GM18870 (cell line): ENCODE results near the gene NEIL1.
"Not testable (repeated sequence)": the region's sequence is repeated elsewhere in the genome, so short reads cannot be mapped to it uniquely, and the experiment has no call there.

Source experiments
- ATAC-seq: cut with Tn5 transposase; IDR thresholded peaks from one replicate; pipeline ENCODE4 v1.9.1; 2021; ENCODE audit warnings: moderate library complexity; ENCODE audit not compliant: unreplicated experiment

NEIL1 gene, protein sequence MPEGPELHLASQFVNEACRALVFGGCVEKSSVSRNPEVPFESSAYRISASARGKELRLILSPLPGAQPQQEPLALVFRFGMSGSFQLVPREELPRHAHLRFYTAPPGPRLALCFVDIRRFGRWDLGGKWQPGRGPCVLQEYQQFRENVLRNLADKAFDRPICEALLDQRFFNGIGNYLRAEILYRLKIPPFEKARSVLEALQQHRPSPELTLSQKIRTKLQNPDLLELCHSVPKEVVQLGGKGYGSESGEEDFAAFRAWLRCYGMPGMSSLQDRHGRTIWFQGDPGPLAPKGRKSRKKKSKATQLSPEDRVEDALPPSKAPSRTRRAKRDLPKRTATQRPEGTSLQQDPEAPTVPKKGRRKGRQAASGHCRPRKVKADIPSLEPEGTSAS

DNA sequence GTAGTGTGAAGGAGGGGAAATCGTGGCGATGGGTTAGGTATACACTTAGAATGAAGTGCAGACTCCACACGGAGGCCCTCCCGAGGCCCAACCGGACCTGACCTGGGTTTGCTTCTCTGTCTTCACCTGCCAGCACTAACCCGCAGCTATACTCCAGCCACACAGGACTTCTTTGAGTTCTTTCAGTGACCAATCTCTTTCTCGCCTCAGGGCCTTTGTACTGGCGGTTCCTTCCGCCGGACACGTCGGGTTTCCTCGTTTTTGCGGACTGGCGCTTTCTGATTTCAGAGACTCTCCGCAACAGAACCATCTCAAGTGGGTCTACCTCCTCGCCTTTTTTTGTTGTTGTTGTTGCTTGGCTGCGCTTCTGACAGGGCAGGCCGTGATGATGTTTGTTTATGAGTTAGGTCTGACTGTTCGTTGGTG lies at the start of gene NEIL1:
Gene NEIL1, plus strand, starts transcription at position 244 of the 426 bp plus-strand sequence. CDS start 1,867 bp downstream, outside the sequence.
- ATAC-seq, result no peak

DNA sequence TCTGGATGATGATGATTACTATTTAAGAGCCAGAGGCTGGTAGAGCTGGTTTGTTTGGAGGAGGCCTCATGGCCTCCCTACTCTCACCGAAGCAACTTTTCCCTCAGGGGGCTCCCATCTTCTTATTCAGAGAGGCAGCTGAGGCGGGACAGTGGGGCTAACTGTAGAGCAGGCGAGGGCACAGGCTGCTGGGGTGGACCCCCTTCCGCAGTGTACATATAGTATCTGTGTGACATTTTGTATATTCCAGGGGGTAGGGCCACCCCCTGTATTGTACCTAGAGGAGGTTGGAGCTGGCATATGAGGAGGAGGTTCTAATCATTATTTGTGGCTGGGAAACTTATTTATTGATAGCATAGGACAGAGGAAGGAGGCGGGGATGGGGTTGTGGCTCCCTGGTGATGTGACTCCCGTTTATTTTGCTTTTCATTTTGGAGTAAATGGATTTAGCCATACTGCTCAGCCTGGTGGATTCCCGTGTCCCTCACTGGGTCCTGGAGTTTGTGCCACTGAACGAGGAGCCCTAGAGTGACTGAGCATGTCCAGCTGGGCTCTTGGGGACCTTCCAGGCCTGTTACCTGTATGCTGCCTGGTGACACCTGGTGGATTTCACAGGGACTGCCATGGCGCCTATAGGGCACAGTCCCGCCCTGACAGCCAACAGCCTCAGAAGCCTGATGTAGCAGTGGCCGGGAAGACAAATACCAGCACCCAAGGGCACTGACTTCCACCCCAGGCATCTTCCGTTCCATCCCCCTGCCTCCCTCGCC lies 48.1 kb upstream of the NEIL1 start:
- not testable (repeated sequence) for ATAC-seq

DNA sequence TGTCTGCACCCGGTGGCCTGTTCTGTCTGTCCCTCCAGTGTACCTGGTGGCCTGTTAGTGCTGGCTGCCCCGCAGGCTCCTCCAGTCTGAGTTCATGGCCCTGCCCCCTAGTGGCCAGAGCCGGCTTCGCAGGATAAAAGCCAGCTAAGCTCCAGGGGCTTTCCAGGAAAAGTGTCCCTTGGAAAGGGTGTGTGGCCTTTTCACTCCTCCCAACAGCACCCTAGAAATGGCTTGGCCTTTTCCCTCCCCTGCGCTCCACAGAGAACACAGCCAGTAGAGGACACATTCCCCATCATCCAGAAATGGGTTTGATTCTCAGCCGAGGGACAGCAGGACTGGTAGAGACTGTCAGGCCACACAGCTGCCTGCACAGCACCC lies 47.5 kb upstream of the NEIL1 start:
- ATAC-seq, result not testable (repeated sequence)

DNA sequence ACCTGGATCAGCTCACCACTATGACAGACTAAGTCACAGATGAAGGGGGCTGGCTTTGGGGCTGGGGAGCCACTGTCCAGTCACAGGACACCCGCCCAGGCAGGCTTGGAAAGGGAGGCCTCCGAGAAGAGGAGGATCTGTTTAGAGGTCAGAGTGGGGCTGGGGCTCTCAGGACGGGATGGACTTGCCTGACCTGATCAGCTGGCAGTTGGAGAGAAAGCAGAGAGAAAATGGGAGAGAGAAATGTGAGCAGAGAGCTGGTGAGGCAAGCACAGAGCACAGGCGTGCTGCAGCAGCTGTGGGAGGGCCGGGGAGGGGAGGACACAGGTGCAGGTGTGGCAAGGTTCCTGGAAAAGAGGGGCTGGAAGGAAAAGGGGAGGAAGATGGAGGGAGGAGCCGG lies 46.8 kb upstream of the NEIL1 start:
- not testable (repeated sequence) for ATAC-seq

DNA sequence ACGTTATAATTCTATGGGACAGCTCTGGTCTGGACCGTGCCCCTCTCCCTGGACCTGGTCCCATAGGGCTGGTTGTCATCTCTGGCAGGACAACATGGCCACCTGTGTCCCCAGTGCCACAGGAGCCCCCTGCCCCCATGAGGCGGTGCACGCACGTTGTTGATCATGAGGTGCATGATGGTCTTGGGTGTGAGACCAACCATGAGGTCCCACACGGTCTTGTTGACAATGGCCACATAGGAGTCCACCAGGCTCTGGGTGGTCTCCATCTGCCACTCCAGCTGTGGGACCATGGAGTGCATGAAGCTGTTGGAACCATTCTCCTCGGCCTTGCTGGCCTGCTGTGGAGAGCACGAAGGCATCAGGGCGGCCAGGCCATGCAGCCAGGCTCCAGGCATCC lies 44.5 kb upstream of the NEIL1 start:
- no peak for ATAC-seq

DNA sequence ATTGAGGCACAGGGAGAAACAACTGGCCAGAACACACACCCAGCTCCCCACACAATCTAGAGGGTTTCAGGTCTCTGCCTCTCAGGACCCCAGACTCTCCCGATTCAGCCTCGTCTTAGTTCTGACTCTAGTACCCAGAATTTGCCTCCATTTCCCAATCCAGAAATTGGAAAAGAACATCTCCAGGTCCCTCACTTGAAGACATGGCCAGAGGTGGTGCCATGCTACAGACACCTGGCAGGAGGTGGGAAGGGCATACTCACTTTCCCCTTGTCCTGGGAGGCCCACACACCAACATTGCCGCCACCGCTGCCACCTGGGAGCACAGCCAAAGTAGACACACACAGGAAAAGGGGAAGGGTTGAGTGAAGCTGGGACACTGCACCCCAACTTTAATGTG lies 44.1 kb upstream of the NEIL1 start:
- ATAC-seq, result not testable (repeated sequence)

DNA sequence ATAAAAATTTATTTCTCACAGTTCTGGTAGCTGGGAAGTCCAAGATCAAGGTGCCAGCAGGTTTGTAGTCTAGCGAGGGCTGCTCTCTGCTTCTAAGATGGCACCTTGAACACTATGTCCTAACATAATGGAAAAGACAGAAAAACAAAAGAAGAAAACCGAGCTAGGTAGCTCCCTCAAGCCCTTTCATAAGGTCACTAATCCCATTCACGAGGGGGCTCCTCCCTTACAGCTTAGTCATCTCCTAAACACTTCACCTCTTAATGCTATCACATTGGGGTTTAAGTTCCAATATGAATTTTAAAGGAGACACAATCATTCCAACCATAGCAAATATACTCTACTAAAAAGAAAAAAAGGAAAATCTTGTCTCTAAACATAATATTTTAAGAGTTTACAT lies 40.7 kb upstream of the NEIL1 start:
- no peak for ATAC-seq

DNA sequence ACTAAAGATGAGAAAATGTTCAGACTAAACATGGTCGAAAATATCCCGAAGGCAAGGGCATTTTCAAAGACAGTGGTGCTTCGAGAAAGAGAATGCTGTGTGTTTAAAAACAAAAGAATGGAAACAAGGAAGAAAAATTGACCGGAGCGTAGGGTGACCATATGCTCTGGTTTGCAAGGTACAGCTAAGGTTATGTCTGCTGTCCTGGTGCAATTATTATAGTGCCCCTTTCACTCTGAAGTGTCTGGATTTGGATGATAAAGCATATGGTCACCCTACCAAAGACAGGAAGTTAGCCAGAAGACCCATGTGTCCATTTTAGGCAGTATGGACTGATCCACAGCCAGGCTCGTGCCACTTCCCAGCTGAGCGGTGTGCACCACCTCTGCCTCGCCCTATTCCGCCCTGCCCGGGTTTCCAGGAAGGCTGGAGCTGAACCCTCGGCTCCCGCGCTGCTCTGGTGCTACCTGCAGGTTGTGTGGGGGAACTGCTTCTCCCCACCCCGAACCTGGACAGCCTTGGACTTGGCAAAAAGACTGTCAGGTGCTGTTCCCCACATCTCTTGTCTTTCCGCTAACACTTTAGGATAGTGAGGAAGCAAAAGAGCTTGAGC lies 39.0 kb upstream of the NEIL1 start:
- ATAC-seq, result no peak

DNA sequence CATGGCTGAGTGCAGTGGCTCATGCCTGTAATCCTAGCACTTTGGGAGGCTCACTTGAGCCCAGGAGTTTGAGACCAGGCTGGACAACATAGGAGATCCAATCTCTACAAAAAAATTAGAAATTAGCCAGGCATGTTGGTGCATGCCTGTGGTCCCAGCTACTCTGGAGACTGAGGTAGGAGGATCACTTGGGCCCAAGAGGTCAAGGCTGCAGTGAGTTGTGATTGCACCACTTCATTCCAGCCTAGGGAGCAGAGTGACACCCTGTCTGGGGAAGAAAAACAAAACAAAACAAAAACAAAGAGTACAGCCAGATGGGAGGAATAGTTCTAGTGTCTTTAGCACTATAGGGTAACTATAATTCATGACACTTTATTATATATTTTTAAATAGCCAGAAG lies 37.1 kb upstream of the NEIL1 start:
- no peak for ATAC-seq

DNA sequence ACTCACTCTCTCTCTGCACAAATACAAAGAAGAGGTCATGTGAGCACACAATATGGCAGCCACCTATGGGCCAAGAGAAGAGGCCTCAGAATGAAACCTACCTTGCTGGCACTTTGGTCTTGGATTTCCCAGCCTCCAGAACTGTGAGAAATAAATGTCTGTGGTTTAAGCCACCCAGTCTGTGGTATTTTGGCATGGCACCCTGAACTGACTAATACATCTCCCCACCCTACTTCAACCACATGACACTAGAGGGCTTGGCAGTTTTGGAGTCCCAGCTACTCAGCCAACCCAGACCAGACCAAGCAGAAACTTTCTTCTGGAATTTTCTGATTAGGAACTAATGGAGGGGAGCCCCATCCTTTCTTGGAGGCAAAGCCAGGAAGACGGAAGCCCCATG lies 34.3 kb upstream of the NEIL1 start:
- ATAC-seq, result not testable (repeated sequence)

DNA sequence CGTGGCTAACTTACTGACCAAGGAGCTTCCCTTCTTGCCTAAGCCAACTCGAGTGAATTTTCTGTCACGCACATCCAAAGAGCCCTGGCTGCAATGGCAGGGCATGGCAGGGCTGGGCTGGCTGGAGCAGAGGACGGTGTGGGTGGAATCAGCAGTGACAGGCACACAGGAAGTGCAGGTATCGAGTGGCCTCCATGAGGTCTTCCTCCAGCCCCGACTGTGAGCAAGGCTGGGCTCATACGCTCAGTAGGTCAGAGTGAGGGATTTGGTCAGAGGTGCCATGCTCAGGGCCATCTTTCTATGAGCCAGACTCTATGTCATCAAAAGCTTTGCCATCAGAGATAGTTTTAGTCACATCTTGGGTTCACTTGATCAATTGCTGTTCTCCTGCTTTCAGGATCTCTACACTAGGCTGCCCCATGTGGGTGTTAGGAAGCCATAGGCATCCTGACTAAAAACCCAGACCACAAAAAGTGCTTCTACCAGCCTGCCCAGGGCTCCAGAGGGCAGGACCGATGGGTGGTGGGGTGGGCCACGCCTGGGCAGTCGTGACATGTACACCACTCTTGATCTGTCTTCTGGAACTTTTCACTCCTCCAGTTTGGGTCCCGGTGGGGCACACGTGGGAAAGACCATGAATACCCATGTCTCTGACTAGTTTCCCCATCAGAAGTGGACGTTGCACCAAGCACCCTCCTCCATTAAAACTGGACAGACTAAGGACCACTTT lies 33.6 kb upstream of the NEIL1 start:
- ATAC-seq, result no peak

DNA sequence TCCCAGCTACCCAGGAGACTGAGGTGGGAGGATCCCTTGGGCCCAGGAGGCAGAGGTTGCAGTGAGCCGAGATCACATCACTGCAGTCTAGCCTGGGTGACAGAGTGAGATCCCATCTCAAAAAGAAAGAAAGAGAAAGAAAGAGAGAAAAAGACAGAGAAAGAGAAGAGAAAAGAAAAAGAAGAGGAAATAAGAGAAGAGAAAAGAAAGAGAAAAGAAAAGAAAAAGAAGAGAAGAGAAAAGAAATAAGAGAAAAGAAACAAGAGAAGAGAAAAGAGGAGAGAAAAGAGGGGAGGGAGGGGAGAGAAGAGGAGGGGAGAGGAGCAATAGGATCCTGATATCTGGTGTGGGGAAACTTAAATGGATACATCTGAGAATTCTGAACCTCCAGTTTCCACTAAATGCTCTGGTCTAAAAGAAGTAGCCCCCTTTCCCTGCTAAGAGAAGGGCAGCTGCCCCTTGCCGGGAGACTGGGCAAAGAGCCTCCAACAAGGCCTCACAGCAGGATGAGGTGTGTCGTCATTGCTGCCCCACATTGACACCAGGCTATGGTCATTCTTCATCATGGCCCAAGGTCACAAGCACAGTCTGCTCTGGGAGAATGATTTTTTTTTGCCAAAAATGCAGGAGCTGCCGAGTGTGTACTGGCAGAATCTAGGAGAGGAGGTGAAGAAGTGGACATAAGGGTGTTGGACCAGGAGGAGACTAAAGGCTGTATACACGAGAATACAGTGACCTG lies 32.1 kb upstream of the NEIL1 start:
- ATAC-seq, result no peak

DNA sequence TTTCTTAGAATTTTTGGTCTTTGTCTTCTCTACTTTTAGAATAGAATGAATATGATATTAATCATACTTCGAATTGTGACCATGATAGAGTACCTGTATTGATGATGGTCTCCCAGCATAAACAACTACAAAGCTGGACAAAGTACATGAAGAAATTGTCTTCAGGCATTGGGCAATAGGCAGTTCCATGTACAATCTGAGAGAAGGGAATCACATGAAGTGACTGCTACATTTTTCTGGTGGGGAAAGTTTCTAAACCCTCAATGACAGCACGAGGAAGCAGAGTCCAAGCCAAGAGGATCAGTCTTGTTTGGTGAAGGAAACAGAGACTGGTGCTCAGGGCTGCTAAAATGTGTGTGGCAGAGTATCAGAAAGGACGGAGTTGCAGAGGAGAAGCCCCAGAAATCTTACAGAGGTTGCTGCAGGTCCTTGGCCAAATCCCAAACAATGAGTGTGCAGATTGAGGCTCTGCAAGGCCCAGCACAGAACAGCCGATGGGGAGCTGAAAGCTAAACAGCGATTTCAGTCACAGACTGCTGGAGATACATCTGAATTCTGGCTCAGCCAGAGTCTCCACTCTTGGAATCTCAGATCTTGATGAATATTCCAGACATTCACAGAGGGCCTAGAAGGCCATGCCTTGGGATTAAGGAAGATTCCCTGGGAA lies 27.5 kb upstream of the NEIL1 start:
- ATAC-seq, result not testable (repeated sequence)

DNA sequence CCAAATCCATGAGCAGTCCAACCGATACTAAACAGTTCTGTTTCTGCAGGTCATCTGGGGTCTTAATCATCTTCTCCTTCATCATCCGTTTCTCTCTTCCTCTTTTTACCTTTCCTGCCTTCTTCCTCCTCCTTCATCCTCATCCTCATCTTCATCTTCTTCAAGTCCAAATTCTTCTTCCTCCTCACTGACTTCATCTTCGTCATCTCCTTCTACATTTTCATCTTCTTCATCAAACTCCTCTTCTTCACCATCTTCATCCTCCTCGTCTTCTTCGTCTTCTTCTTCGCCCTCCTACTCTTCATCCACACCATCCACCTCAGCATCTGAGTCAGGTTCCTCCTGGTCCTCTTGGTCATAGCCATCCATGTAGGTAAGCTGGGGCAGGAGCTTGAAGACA lies 25.1 kb upstream of the NEIL1 start:
- ATAC-seq, result no peak

DNA sequence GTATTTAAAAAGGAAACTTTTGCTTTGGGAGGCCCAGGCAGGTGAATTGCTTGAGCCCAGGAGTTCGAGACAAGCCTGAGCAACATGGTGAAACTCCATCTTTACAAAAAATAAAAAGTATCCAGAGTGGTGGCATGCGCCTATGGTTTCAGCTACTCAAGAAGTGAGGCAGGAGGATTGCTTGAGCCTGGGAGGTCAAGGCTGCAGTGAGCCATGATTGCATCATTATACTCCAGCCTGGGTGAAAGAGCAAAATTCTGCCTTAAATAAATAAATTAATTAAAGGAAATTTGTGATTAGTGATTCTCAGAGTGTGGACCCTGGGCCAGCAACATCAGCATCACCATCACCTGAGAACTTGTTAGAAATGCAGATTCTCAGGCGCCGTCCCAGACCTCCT lies 20.9 kb upstream of the NEIL1 start:
- ATAC-seq, result no peak

DNA sequence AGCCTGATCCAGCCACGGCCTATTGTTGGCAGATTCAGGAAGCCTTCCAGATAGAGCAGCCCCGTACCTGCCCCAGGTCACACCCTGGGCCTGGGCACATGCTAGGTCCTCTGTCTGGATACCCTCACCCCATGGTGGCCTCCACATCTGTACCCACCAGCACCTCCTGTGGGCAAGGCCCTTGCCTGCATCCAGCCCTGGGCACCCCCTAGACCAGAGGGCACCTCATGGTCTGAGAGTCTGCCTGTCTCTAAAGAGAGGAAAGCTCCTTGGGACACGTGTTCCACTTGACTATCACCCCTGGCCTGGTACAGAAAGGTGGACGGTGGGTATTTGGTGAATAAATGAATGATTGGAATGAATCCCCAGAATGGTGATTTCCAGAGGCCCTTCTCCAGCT lies 19.8 kb upstream of the NEIL1 start:
- ATAC-seq, result no peak

DNA sequence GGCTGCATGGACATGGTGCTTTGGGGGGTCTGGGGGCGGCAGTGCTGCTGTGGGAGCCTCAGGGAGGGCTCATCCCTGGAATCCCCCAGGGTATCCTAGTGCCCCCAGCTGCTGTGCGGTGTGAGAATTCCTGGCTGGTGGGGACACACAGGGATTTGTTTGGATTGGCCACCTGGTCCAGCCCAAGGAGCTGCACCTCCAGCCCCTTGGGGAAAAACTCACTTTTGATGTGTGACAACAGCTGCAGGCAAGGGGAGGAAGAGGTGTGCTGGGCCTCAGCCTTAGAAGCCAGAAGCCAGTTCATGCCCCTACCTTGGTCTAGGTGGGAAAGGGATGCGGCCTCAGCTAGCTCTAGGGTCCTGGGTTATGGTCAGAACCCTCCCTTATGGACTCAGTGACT lies 19.3 kb upstream of the NEIL1 start:
- ATAC-seq, result no peak

DNA sequence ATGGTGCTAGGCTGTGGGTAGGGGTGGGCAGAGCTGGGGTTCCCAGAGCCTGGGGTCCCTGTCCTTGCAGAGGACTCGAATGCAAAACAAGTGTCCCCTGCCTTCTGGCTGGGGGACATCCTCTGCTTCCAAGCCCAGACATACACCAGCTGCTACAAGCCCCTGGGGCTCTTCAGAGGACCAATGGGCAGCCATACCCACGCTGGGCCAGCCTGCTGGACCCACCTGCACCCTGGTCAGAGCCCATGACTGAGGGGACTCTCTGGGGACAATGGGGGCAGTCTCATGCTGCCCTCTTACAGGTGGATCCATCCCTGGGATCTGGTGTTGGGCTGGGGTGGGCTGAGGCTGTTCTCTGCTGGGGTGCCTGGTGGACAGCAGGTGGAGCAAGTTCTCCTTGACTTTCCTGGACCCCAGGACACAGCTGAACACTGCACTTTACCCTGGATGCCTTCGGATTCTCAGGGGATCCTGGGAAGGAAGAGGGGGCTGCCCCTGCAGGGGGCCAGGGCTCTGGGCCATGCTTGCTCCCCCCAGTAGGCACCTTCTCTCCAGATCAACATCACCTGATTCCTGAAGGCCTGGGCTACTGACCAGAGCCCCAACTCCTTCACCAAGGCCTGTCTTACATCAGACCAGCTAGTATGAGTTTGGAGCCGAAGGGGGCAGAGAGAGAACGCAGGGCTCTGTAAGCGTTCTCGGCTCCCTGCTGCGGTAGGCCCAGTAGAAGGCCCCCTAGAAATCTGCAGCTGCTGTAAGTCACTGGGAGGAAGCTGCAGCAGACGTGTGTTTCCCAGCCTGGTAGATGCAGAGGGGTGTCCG lies 18.1 kb upstream of the NEIL1 start:
- ATAC-seq, result no peak

DNA sequence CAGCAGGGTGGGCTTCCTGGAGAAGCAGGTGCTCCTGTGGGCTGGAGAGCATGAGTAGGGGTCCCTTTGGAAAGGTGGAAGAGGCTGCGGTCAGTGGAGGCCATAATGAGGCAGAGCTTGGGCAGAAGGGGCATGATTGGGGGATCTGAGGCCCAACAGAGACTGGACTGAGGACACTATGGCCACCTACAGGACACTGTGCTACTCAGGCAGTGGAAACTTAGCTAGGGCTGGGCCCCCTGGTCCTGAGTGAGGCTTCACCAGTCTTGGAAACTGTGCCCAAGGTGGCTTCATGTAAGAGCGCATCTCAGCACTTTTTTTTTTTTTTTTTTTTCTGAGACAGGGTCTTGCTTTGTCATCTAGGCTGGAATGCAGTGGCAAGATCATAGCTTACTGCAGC lies 17.3 kb upstream of the NEIL1 start:
- no peak for ATAC-seq
